Measurements from ENCODE around the gene TM7SF3.

The TM7SF3 gene

GRCh38 chr12:26939192-26939832, 74.9 kb downstream of the TM7SF3 start:
- TF ChIP-seq CTCF (IDR thresholded peaks at IDR 0.05) = no peak

- no peak for TF ChIP-seq CTCF (IDR thresholded peaks at IDR 0.05)
Observed at GRCh38 chr12:26938701-26939062, 75.5 kb downstream of the TM7SF3 start.

GRCh38 chr12:26937863-26938700, 76.1 kb downstream of the TM7SF3 start, which contains the start of the genes FGFR1OP2 and INTS13:
TSS of gene FGFR1OP2 (plus strand) at chr12:26938470. CDS start at chr12:26954159, 15,689 bp downstream.
TSS of gene INTS13 (minus strand) at chr12:26937981. CDS start at chr12:26936803, 1,178 bp downstream.
- no peak for TF ChIP-seq CTCF (IDR thresholded peaks at IDR 0.05)

- TF ChIP-seq CTCF (IDR thresholded peaks at IDR 0.05) = no peak
Observed at GRCh38 chr12:26937443-26937862, 76.7 kb downstream of the TM7SF3 start.

GRCh38 chr12:26936559-26937442, 77.4 kb downstream of the TM7SF3 start:
- no peak for TF ChIP-seq CTCF (IDR thresholded peaks at IDR 0.05)

- no peak for TF ChIP-seq CTCF (IDR thresholded peaks at IDR 0.05)
Observed at GRCh38 chr12:26935636-26936378, 78.4 kb downstream of the TM7SF3 start.

Data from LNCAP (cell line).